HG03097 (cell line): ENCODE data around the gene CALD1.

Experiments
- ATAC-seq: cut with Tn5 transposase; IDR thresholded peaks from one replicate; pipeline ENCODE4 v1.9.1; 2021; ENCODE audit not compliant: unreplicated experiment, low FRiP score

The CALD1 gene

DNA sequence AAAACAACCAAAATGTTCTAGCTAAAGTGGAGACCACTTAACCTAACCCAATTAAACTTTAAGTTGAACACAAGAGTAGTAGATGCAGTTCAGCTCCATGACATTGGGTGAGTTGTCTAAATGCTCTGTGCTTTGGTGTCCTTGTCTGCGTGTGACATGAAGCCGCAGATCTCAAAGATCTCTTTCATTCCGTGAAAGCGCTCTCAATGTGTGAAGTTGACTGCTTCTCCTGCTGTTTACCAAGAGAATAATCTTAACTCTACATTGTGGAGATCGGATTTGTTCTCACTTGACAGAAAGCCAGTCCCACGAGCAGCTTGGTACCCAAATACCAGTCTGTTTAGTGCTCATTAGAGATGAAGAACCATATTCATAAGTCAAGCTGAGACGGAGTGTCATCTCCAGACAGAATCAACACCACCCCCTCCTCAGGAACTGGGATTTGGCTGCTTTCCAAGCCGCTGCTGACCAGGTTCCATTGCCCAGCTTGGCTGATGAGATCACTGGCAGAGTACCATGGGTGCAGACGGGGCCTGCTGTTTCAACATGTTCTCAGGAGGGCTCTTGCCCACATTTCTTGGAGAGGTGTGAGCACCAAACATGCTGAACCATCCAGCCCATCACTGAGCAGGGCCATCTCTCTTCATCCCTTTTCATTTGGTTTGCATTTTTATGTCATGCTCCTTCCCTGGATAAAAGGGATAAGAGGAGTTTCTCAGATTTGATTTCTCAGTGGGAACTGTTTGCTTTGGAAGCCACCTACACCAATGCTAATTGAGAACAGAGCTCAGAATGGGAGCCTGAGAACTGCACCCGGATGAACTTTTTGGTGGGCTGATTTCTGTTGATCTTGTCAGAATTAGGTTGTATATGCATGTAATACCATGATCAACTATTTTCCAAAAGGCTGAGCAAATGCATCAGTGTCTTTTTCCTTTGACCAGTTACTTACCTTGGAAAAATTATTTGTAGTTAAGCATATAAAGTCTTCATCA is 111.1 kb downstream of the CALD1 start:
- no peak for ATAC-seq

- no peak for ATAC-seq
Observed at GRCh38 chr7:134891262-134891695, 111.8 kb downstream of the CALD1 start.

GRCh38 chr7:134891696-134892678 is 112.6 kb downstream of the CALD1 start:
- ATAC-seq: no peak

DNA sequence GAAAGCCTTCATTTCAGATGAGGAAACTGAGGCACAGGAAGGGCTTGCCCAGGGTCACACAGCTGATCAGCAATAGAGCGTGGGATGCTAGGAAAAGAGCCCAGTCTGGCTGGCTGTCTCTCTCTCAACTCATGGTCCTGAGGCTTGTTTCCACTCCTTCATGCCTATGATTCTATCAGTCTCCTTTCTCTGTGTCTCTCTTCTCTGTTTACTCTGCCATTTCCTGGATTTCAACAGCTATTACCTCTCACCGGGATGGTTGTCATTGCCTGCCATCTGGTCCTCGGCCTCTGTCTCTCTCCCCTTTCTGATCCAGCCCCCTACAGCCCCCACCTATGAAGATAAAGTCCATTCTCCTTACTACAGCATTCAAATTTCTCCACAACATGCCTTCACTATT is 113.5 kb downstream of the CALD1 start:
- ATAC-seq: no peak

DNA sequence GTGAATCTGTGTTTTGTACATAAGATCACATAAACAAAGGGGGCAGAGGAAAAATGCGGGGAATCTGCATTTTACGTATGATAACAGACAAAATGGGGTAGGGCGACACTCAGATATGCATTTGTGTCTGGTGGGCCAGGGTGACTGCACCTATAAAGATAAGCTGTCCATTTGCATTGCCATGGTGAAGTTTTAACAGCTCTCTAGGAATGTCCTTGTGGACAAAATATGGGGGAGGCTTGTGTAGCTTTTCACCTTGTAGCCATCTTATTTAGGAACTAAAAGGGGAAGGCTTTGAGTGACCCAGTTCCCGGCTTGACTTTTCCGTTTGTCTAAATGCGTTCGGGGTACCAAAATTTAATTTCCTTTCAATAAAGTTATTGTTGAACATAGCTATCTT is 114.5 kb downstream of the CALD1 start:
- ATAC-seq: no peak

GRCh38 chr7:134894928-134895327 is 115.5 kb downstream of the CALD1 start:
- no peak for ATAC-seq

DNA sequence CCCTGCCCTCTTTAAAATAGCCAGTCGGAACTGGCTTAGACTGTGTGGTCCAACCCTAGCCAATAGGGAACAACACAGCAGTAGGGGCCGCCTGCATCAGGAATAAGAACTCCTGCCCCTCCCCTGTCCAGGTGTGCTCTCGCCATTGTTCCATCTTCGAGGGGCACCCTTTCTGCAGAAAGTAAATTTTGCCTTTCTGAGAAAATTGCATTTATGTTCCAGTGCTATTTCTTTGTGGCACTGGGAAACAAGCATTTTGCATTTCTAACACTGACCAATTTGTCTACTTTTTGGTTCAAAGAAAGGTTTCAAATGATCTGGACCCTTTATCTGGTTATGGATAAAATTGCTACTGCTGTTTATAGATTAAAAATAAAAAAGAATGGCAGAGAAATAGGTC is 116.6 kb downstream of the CALD1 start:
- no peak for ATAC-seq

GRCh38 chr7:134897936-134898335 is 118.5 kb downstream of the CALD1 start:
- no peak for ATAC-seq

DNA sequence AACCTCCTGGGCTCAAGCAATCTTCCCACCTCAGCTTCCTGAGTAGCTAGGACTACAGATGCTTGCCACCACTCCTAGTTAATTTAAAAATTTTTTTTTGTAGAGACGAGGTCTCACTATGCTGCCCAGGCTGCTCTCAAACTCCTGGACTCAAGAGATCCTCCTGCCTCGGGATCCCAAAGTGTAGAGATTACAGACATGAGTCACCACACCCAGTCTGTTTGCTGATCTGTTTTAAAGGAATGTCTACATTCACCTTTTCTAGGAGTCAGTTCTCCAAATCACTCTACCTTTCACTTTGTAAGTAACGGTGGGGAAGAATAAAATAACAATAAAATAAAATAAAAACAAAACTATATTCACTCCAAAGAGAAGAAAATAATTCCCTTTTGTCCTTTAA is 120.3 kb downstream of the CALD1 start:
- ATAC-seq: no peak

- peak; percentile 79 for ATAC-seq
Observed at GRCh38 chr7:134900166-134900982, 120.9 kb downstream of the CALD1 start.

- ATAC-seq: no peak
Observed at GRCh38 chr7:134901389-134902020, 122.1 kb downstream of the CALD1 start.

GRCh38 chr7:134902058-134902457 is 122.6 kb downstream of the CALD1 start:
- no peak for ATAC-seq

- no peak for ATAC-seq
Observed at GRCh38 chr7:134903073-134903790, 123.8 kb downstream of the CALD1 start.

- no peak for ATAC-seq
Observed at GRCh38 chr7:134905375-134905774, 125.9 kb downstream of the CALD1 start.

- no peak for ATAC-seq
Observed at GRCh38 chr7:134907000-134907399, 127.6 kb downstream of the CALD1 start.

DNA sequence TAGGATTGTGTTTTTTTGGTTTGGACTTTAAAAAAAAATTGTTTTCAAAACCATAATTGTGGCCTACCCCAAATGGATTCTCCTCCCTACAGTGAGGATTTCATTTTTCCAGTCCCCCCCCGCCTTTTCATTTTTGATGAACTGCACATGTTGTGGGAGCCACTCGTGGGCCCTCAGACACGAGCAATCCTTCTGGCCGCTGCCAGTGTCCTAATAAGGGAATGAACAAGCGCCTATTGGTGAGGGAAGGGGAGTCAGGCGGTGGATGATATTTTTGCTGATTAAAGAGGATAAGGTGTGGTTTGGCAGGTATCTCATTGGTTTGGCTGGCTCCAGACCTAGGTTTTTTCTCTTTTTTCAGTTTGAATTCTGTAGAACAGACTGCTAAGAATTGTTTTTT is 128.2 kb downstream of the CALD1 start:
- ATAC-seq: no peak

DNA sequence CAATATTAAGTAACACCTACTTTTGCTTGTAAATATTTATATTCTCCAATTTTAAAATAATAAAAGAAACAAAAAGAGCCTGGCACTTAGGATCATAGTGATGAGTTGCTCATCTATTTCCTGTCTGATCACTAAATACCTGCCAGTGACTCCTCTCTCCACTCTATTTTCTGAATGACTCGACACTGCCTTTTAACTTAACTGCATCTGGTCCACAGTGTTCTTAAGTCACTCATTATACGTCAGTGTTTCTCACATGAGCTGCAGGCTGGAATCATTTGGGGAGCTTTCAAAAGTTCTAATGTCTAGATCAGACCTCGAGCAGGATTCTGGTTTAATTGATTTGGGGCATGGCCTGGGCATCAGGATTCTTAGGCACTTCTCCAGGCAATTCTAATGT is 128.9 kb downstream of the CALD1 start:
- ATAC-seq: no peak

- no peak for ATAC-seq
Observed at GRCh38 chr7:134910214-134910890, 130.9 kb downstream of the CALD1 start.

- ATAC-seq: no peak
Observed at GRCh38 chr7:134910968-134911367, 131.5 kb downstream of the CALD1 start.
